K562 (cell line): ENCODE results near the gene ARFRP1. TPM values are rescaled to one million over a fixed set of nuclear protein-coding genes. Genes with fewer than 3 reads are reported as not detected.

Experiments
- ATF1 ChIP-seq, 2 experiments: fragments of 450-650 bp in 1 of 2; IDR thresholded peaks; 2 replicates each; pipeline ENCODE4 v1.6.1; 2016; ENCODE audit warnings: missing compliant biosample characterization in 1 of 2, missing genetic modification characterization in 1 of 2
- CBX3 ChIP-seq, 2 experiments: IDR thresholded peaks; 1 replicate in 1 of 2; 2 replicates in 1 of 2; pipeline ENCODE4 v1.6.1; 2012; ENCODE audit warnings: inconsistent platforms in 2 of 2, low read length in 2 of 2, borderline replicate concordance in 1 of 2, control low read depth in 1 of 2
- CHD1 ChIP-seq: fragments of 200-600 bp; sonication (generic); IDR thresholded peaks from one replicate; pipeline ENCODE4 v1.6.1; 2012; ENCODE audit warnings: mild to moderate bottlenecking, moderate library complexity, low read length, inconsistent platforms
- CXXC5 ChIP-seq: fragments of 250-450 bp; sonication (Bioruptor Pico); IDR thresholded peaks from 2 replicates; pipeline ENCODE4 v1.8.0; 2022; ENCODE audit warnings: inconsistent platforms, mild to moderate bottlenecking, moderate library complexity
- HEY1 ChIP-seq: fragments of 250-450 bp; sonication (Bioruptor Pico); IDR thresholded peaks from 2 replicates; pipeline ENCODE4 v1.5.0; 2020; ENCODE audit warnings: mild to moderate bottlenecking, moderate library complexity, borderline replicate concordance
- LARP7 ChIP-seq: fragments of 450-650 bp; IDR thresholded peaks from 2 replicates; pipeline ENCODE4 v1.6.1; 2016
- NEUROD1 ChIP-seq: fragments of 150-350 bp; IDR thresholded peaks from 2 replicates; pipeline ENCODE4 v1.6.1; 2014; ENCODE audit warnings: borderline replicate concordance, low read length, low read depth; ENCODE audit not compliant: partially characterized antibody
- NONO ChIP-seq, 2 experiments: fragments of 200-400 bp in 1 of 2; fragments of 450-650 bp in 1 of 2; formaldehyde crosslinking in 1 of 2; IDR thresholded peaks; 2 replicates each; pipeline ENCODE4 v1.6.1; 2017; ENCODE audit warnings: low read depth in 2 of 2, mild to moderate bottlenecking in 2 of 2, moderate library complexity in 2 of 2, low read length in 1 of 2
- POLR3A ChIP-seq: IDR thresholded peaks from 2 replicates; pipeline ENCODE4 v1.6.1; 2011; ENCODE audit warnings: borderline replicate concordance, mild to moderate bottlenecking, moderate library complexity; ENCODE audit not compliant: insufficient read length, insufficient read depth; ENCODE audit errors: extremely low read depth
- RBM22 ChIP-seq: fragments of 200-400 bp; formaldehyde crosslinking; IDR thresholded peaks from 2 replicates; pipeline ENCODE4 v1.6.1; 2018; ENCODE audit warnings: low read length, low read depth; ENCODE audit not compliant: poor library complexity, severe bottlenecking
- RREB1 ChIP-seq: fragments of 250-450 bp; sonication (Bioruptor Pico); IDR thresholded peaks from 2 replicates; pipeline ENCODE4 v1.4.0; 2020
- SMARCA4 ChIP-seq: fragments of 450-650 bp; IDR thresholded peaks from 2 replicates; pipeline ENCODE4 v1.6.1; 2016
- SRSF9 ChIP-seq: fragments of 200-400 bp; formaldehyde crosslinking; IDR thresholded peaks from 2 replicates; pipeline ENCODE4 v1.6.1; 2017; ENCODE audit warnings: low read depth, low read length, borderline replicate concordance
- TFAM ChIP-seq: fragments of 250-450 bp; sonication (Bioruptor Pico); conservative IDR thresholded peaks from 2 replicates; pipeline ENCODE4 v1.5.0; 2021; ENCODE audit warnings: mild to moderate bottlenecking, moderate library complexity
- ZNF263 ChIP-seq: sonication (generic); formaldehyde crosslinking; IDR thresholded peaks from 2 replicates; pipeline ENCODE4 v1.8.0; 2022; ENCODE audit warnings: mild to moderate bottlenecking, missing genetic modification reagents, borderline replicate concordance
- ZNF395 ChIP-seq: fragments of 200-800 bp; sonication (Bioruptor generic); IDR thresholded peaks from 2 replicates; pipeline ENCODE4 v1.6.1; 2017; ENCODE audit warnings: missing genetic modification characterization, missing compliant biosample characterization
- ZNF41 ChIP-seq: fragments of 250-450 bp; sonication (Bioruptor Pico); conservative IDR thresholded peaks from 2 replicates; pipeline ENCODE4 v1.4.0; 2020; ENCODE audit warnings: mild to moderate bottlenecking
- ZNF444 ChIP-seq: fragments of 250-450 bp; sonication (Bioruptor Pico); IDR thresholded peaks from 2 replicates; pipeline ENCODE4 v1.4.0; 2020; ENCODE audit warnings: mild to moderate bottlenecking, moderate library complexity
- ZNF511 ChIP-seq: sonication (generic); formaldehyde crosslinking; IDR thresholded peaks from 2 replicates; pipeline ENCODE4 v1.8.0; 2022; ENCODE audit warnings: mild to moderate bottlenecking, missing genetic modification reagents
- ZNF583 ChIP-seq: fragments of 250-450 bp; sonication (Bioruptor Pico); IDR thresholded peaks from 2 replicates; pipeline ENCODE4 v1.4.0; 2020
- polyA plus RNA-seq, 8 experiments: library from polyadenylated mRNA; depleted of rRNA in 4 of 8; stranded (reverse) in 5 of 8; unstranded in 3 of 8; fragments of >200 nt; fragmentation: Nextera tagmentation in 2 of 8; fragmentation: Illumina TruSeq in 1 of 8; extraction: Ambion mirVana in 2 of 8; extraction: Trizol in 1 of 8; gene quantifications; 2 replicates each; pipeline versions ENCODE4 v1.2.1 to v1.2.3, GENCODE V29; 2011 to 2014; ENCODE audit warnings: inconsistent platforms in 1 of 8, missing spikeins in 1 of 8
- total RNA-seq, 7 experiments: library from RNA; depleted of rRNA in 6 of 7; stranded (reverse); fragments of >200 nt in 6 of 7; fragmentation: Illumina TruSeq in 2 of 7; extraction: Trizol in 2 of 7; gene quantifications; 2 replicates each; pipeline versions ENCODE4 v1.2.1 to v1.2.3, GENCODE V29; 2011 to 2021; ENCODE audit warnings: low replicate concordance in 1 of 7

Gene ARFRP1
- total and polyA plus RNA-seq, 9 of the 15 experiments (the other 6 are each of a cell fraction or from before 2014, with no cell fraction given), result 2.2 to 78.9 (median 37.3) TPM

- peak; percentile 85 for TF ChIP-seq CXXC5 (CRISPR knock-in tag)
- no peak for TF ChIP-seq ZNF41 (CRISPR knock-in tag)
- TF ChIP-seq LARP7, result peak; percentile 11; the same call in 1 of the 2 replicates
- TF ChIP-seq NONO (IDR thresholded peaks at IDR 0.05; ENCODE audit: low read depth in 2 of 2, low read length in 1 of 2), result no peak
- TF ChIP-seq NEUROD1, result peak; percentile 66
- no peak for TF ChIP-seq ATF1 (CRISPR knock-in tag; IDR thresholded peaks at IDR 0.05)
- TF ChIP-seq ATF1 (tag; IDR thresholded peaks at IDR 0.05), result peak; percentile 85
- peak in 1 of 2 experiments; percentile 80; a peak in 2 of 3 replicates for TF ChIP-seq CBX3 (IDR thresholded peaks at IDR 0.05; ENCODE audit: borderline replicate concordance in 1 of 2, low read length in 2 of 2)
- TF ChIP-seq TFAM, result no peak
- TF ChIP-seq SRSF9, result no peak
- no peak for TF ChIP-seq HEY1
- 0 out of 2 replicates have a peak, but pooled peaks have one; percentile 45 for TF ChIP-seq ZNF583
- TF ChIP-seq ZNF395, result peak; percentile 62
- no peak for TF ChIP-seq SMARCA4
- TF ChIP-seq RREB1, result 0 out of 2 replicates have a peak, but pooled peaks have one; percentile 29
- TF ChIP-seq CHD1, result no peak
- no peak for TF ChIP-seq POLR3A
- peak; percentile 83 for TF ChIP-seq RBM22
- TF ChIP-seq ZNF511 (CRISPR knock-in tag), result 0 out of 2 replicates have a peak, but pooled peaks have one; percentile 10
- TF ChIP-seq ZNF263 (CRISPR knock-in tag), result peak; percentile 42; the same call in 1 of the 2 replicates
- TF ChIP-seq ZNF444, result no peak
Measured at GRCh38 chr20:63657937-63658748, 49.6 kb downstream of the ARFRP1 start, which contains the start of gene RTEL1 (continued).
